Keratinocyte (primary cell): Measurements from ENCODE around the gene SOCS1.

Experiments
- CTCF ChIP-seq, 3 experiments: IDR thresholded peaks in 1 of 3; conservative IDR thresholded peaks in 1 of 3; optimal IDR thresholded peaks in 1 of 3; 2 replicates in 2 of 3; 3 replicates in 1 of 3; pipeline versions ENCODE3 to v1.5.1; 2011; ENCODE audit warnings: low read length in 3 of 3, mild to moderate bottlenecking in 3 of 3, moderate library complexity in 2 of 3, control low read depth in 1 of 3, inconsistent platforms in 1 of 3; ENCODE audit not compliant: insufficient read depth in 2 of 3; ENCODE audit errors: extremely low read depth in 1 of 3
- EZH2 ChIP-seq: IDR thresholded peaks from one replicate; pipeline ENCODE4 v1.6.1; 2012; ENCODE audit warnings: inconsistent platforms, mild to moderate bottlenecking, low read length, moderate library complexity

DNA sequence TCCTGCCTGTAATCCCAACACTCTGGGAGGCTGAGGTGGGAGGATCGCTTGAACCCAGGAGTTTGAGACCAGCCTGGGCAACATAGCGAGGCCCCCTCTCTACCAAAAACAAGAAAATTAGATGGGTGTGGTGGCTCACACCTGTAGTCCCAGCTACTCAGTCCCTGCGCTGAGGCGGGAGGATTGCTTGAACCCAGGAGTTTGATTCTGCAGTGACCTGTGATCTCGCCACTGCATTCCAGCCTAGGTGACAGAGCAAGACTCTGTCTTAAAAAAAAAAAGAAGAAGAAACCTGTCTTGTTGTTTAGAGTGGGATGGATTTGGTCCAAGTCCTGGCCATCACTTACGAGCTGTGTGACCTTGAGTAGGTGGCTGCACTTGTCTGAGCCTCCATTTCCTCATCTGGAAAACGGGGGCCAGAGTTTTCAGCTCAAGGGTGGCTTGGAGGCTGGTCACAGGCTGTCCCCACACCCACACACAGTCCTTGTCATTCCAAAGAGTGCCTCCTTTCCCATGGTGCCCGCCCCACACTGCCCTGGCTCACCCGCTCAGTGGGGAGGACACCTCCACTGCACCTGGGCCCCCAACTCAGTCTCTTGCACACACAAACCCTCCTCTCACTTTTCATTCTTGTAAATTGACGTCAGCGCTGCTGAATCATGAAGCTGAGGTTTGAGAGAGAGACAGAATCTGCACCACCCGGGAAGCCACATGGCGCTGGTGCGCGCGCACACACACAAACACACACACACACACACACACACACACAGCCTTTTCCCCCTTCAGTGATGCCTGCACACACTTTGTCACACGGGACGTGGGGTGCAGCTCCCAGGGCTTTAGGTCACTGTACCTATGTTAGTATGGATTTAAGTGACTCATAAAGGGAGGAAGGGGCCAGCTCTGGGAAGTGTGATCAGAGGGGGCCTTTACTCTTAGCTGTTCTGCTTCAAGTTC, 4.2 kb downstream of the SOCS1 start:
- no peak for TF ChIP-seq CTCF (optimal IDR thresholded peaks at IDR 0.05 in 1 of 3, IDR thresholded peaks at IDR 0.05 in 1 of 3, conservative IDR thresholded peaks at IDR 0.05 in 1 of 3; ENCODE audit: extremely low read depth in 1 of 3, insufficient read depth in 2 of 3, low read length in 3 of 3)
- no peak for TF ChIP-seq EZH2
